Subcutaneous abdominal adipose tissue (tissue), 5 donors: ENCODE data around the gene CFAP74.
A peak's percentile ranks its signal among the peaks of the same experiment; 100 is the strongest.

Source experiments
- H3K27ac ChIP-seq: one replicate; pipeline ENCODE4 v1.7.0; 2013; ENCODE audit warnings: low read depth, mild to moderate bottlenecking, inconsistent platforms, low read length, moderate library complexity
- H3K27me3 ChIP-seq, 5 donors: one replicate each; pipeline ENCODE4 v1.7.0; 2013; ENCODE audit warnings: low read length in 5 of 5, inconsistent platforms in 1 of 5; ENCODE audit not compliant: control insufficient read depth in 5 of 5, insufficient read depth in 4 of 5
- H3K36me3 ChIP-seq, 5 donors: one replicate each; pipeline ENCODE4 v1.7.0; 2013; ENCODE audit warnings: low read length in 5 of 5; ENCODE audit not compliant: control insufficient read depth in 5 of 5, insufficient read depth in 5 of 5
- H3K4me1 ChIP-seq, 5 donors: one replicate each; pipeline ENCODE4 v1.7.0; 2013; ENCODE audit warnings: low read length in 5 of 5, mild to moderate bottlenecking in 3 of 5, moderate library complexity in 1 of 5; ENCODE audit not compliant: control insufficient read depth in 5 of 5, insufficient read depth in 5 of 5
- H3K4me3 ChIP-seq, 5 donors: one replicate each; pipeline ENCODE4 v1.7.0; 2013; ENCODE audit warnings: low read length in 5 of 5, low read depth in 1 of 5
- H3K9ac ChIP-seq, 5 donors: one replicate each; pipeline ENCODE4 v1.7.0; 2013; ENCODE audit warnings: low read length in 5 of 5, mild to moderate bottlenecking in 4 of 5, moderate library complexity in 3 of 5
- H3K9me3 ChIP-seq, 5 donors: one replicate each; pipeline ENCODE4 v1.7.0; 2013; ENCODE audit warnings: low read length in 5 of 5; ENCODE audit not compliant: control insufficient read depth in 5 of 5
- donor health status: healthy.
- donor health status: healthy.
- donor health status: healthy.
- donor health status: healthy.
- donor health status: healthy.

Gene CFAP74

GRCh38 chr1:2019571-2020309, 16.2 kb upstream of the CFAP74 start:
- peak overlapping the region in 2 of 5 donors; percentile 11 to 22 for H3K4me3 ChIP-seq
- H3K9ac ChIP-seq = no peak overlapping the region
- peaks cover 36 to 58% (median 45%) of the 10 kb centered on the region in 5 donors for H3K27me3 ChIP-seq
- no peaks in the 10 kb centered on the region for H3K9me3 ChIP-seq
- peaks cover 0 to 13% (median 9%) of the 10 kb centered on the region in 5 donors for H3K4me1 ChIP-seq
- H3K27ac ChIP-seq = no peak overlapping the region
- H3K36me3 ChIP-seq = no peaks in the 10 kb centered on the region

GRCh38 chr1:2019172-2019543, 15.6 kb upstream of the CFAP74 start, which contains the start of gene GABRD:
Gene GABRD (plus strand): TSS chr1:2019345. CDS start chr1:2019424, 79 bp downstream.
- Histone ChIP-seq H3K9me3 (no peaks in the 10 kb centered on the region), H3K27me3 (peaks cover 35 to 56% (median 45%) of the 10 kb centered on the region in 5 donors), H3K4me3 (peak within 1 kb of the TSS in 2 of 5 donors; percentile 11 to 22), H3K36me3 (no peaks in the 10 kb centered on the region), H3K27ac (no peak within 1 kb of the TSS), H3K9ac (no peak within 1 kb of the TSS), H3K4me1 (peaks cover 0 to 13% (median 11%) of the 10 kb centered on the region in 5 donors)

- Histone ChIP-seq H3K27ac (no peak overlapping the region), H3K4me1 (peaks cover 0 to 13% (median 11%) of the 10 kb centered on the region in 5 donors), H3K4me3 (no peak overlapping the region), H3K36me3 (no peaks in the 10 kb centered on the region), H3K9me3 (no peaks in the 10 kb centered on the region), H3K9ac (no peak overlapping the region), H3K27me3 (peaks cover 29 to 57% (median 46%) of the 10 kb centered on the region in 5 donors)
Measured at GRCh38 chr1:2018217-2019171, 14.9 kb upstream of the CFAP74 start.

GRCh38 chr1:2016123-2016522, 12.5 kb upstream of the CFAP74 start:
- Histone ChIP-seq H3K27me3 (peaks cover 17 to 41% (median 27%) of the 10 kb centered on the region in 5 donors), H3K36me3 (no peaks in the 10 kb centered on the region), H3K27ac (no peak overlapping the region), H3K9me3 (no peaks in the 10 kb centered on the region), H3K4me3 (no peak overlapping the region), H3K4me1 (peaks cover 0 to 13% (median 11%) of the 10 kb centered on the region in 5 donors), H3K9ac (no peak overlapping the region)

GRCh38 chr1:2014741-2015735, 11.5 kb upstream of the CFAP74 start:
- peaks cover 6 to 30% (median 21%) of the 10 kb centered on the region in 5 donors for H3K27me3 ChIP-seq
- H3K9me3 ChIP-seq = no peaks in the 10 kb centered on the region
- no peak overlapping the region for H3K9ac ChIP-seq
- no peak overlapping the region for H3K27ac ChIP-seq
- H3K4me3 ChIP-seq = no peak overlapping the region
- no peaks in the 10 kb centered on the region for H3K36me3 ChIP-seq
- H3K4me1 ChIP-seq = peaks cover 0 to 13% (median 11%) of the 10 kb centered on the region in 5 donors

- Histone ChIP-seq H3K27me3 (peaks cover 3 to 32% (median 20%) of the 10 kb centered on the region in 5 donors), H3K4me3 (no peak overlapping the region), H3K9ac (no peak overlapping the region), H3K4me1 (peaks cover 0 to 11% (median 7%) of the 10 kb centered on the region in 5 donors), H3K36me3 (no peaks in the 10 kb centered on the region), H3K27ac (no peak overlapping the region), H3K9me3 (no peaks in the 10 kb centered on the region)
Measured at GRCh38 chr1:2014181-2014580, 10.6 kb upstream of the CFAP74 start.

GRCh38 chr1:2009101-2010053, 5.8 kb upstream of the CFAP74 start:
- no peak overlapping the region for H3K4me3 ChIP-seq
- H3K27ac ChIP-seq = no peak overlapping the region
- no peak overlapping the region for H3K9ac ChIP-seq
- no peaks in the 10 kb centered on the region for H3K9me3 ChIP-seq
- peaks cover 8 to 18% (median 14%) of the 10 kb centered on the region in 5 donors for H3K27me3 ChIP-seq
- H3K4me1 ChIP-seq = no peaks in the 10 kb centered on the region
- no peaks in the 10 kb centered on the region for H3K36me3 ChIP-seq

- no peaks in the 10 kb centered on the region for H3K36me3 ChIP-seq
- H3K9me3 ChIP-seq = no peaks in the 10 kb centered on the region
- no peak overlapping the region for H3K27ac ChIP-seq
- no peak overlapping the region for H3K4me3 ChIP-seq
- H3K27me3 ChIP-seq = peaks cover 12 to 28% (median 14%) of the 10 kb centered on the region in 5 donors
- peaks cover 0 to 6% (median 0%) of the 10 kb centered on the region in 5 donors for H3K4me1 ChIP-seq
- H3K9ac ChIP-seq = no peak overlapping the region
Measured at GRCh38 chr1:2004856-2005255, 1.3 kb upstream of the CFAP74 start.
